HepG2 (cell line): ENCODE measurements around the gene NRGN. TPM values are rescaled to one million over a fixed set of nuclear protein-coding genes. Genes with fewer than 3 reads are reported as not detected.
A peak's percentile ranks its signal among the peaks of the same experiment; 100 is the strongest.

Experiments used
- AGO2 ChIP-seq: fragments of 200-400 bp; formaldehyde crosslinking; optimal IDR thresholded peaks from 2 replicates; pipeline ENCODE3; 2017; ENCODE audit warnings: mild to moderate bottlenecking, low read depth, low read length, moderate library complexity
- BORCS8-MEF2B ChIP-seq: sonication (generic); formaldehyde crosslinking; IDR thresholded peaks from 2 replicates; pipeline ENCODE4 v1.8.0; 2022; ENCODE audit warnings: mild to moderate bottlenecking, missing genetic modification reagents
- CBX2 ChIP-seq, 2 experiments: fragments of 200-600 bp in 1 of 2; sonication (generic); formaldehyde crosslinking in 1 of 2; IDR thresholded peaks; 2 replicates each; pipeline versions ENCODE4 v1.7.0 to v1.8.1; 2018 to 2022; ENCODE audit warnings: low read depth in 2 of 2, low read length in 1 of 2, mild to moderate bottlenecking in 1 of 2, missing genetic modification reagents in 1 of 2
- EED ChIP-seq: sonication (generic); formaldehyde crosslinking; IDR thresholded peaks from 2 replicates; pipeline ENCODE4 v1.5.0; 2020; ENCODE audit warnings: mild to moderate bottlenecking, missing genetic modification reagents
- HDAC1 ChIP-seq: sonication (generic); formaldehyde crosslinking; IDR thresholded peaks from 2 replicates; pipeline ENCODE4 v1.5.1; 2020; ENCODE audit warnings: mild to moderate bottlenecking, missing genetic modification reagents
- HNRNPLL ChIP-seq: fragments of 200-400 bp; formaldehyde crosslinking; IDR thresholded peaks from 2 replicates; pipeline ENCODE4 v1.6.1; 2017; ENCODE audit warnings: mild to moderate bottlenecking, low read depth, low read length; ENCODE audit not compliant: poor library complexity, severe bottlenecking
- HOXA3 ChIP-seq: sonication (generic); formaldehyde crosslinking; IDR thresholded peaks from 2 replicates; pipeline ENCODE4 v1.5.0; 2020; ENCODE audit warnings: missing genetic modification reagents
- POLR2G ChIP-seq: fragments of 200-400 bp; formaldehyde crosslinking; IDR thresholded peaks from 2 replicates; pipeline ENCODE4 v1.6.1; 2018; ENCODE audit warnings: mild to moderate bottlenecking, low read depth, low read length, moderate library complexity
- REL ChIP-seq: sonication (generic); formaldehyde crosslinking; conservative IDR thresholded peaks from 2 replicates; pipeline ENCODE4 v1.8.0; 2022; ENCODE audit warnings: mild to moderate bottlenecking, missing genetic modification reagents, moderate library complexity
- TBL1XR1 ChIP-seq: fragments of 150-350 bp; IDR thresholded peaks from 2 replicates; pipeline ENCODE4 v1.6.1; 2014; ENCODE audit warnings: borderline replicate concordance, low read length; ENCODE audit not compliant: partially characterized antibody
- TBX2 ChIP-seq: sonication (generic); formaldehyde crosslinking; IDR thresholded peaks from 2 replicates; pipeline ENCODE4 v1.5.0; 2020; ENCODE audit warnings: missing genetic modification reagents, mild to moderate bottlenecking, borderline replicate concordance
- XBP1 ChIP-seq: sonication (generic); formaldehyde crosslinking; IDR thresholded peaks from 2 replicates; pipeline ENCODE4 v1.5.0; 2020; ENCODE audit warnings: missing genetic modification reagents
- YEATS4 ChIP-seq: sonication (generic); formaldehyde crosslinking; IDR thresholded peaks from 2 replicates; pipeline ENCODE4 v1.4.0; 2020; ENCODE audit warnings: missing genetic modification reagents, borderline replicate concordance
- ZC3H13 ChIP-seq: sonication (generic); formaldehyde crosslinking; IDR thresholded peaks from 2 replicates; pipeline ENCODE4 v1.8.1; 2023; ENCODE audit warnings: mild to moderate bottlenecking, missing genetic modification reagents, moderate library complexity
- ZFP90 ChIP-seq: sonication (generic); formaldehyde crosslinking; IDR thresholded peaks from 2 replicates; pipeline ENCODE4 v1.8.0; 2022; ENCODE audit warnings: missing genetic modification reagents, mild to moderate bottlenecking, inconsistent platforms, borderline replicate concordance
- ZNF550 ChIP-seq: sonication (generic); formaldehyde crosslinking; IDR thresholded peaks from 2 replicates; pipeline ENCODE4 v1.4.0; 2020; ENCODE audit warnings: mild to moderate bottlenecking, missing genetic modification reagents, borderline replicate concordance
- ZNF598 ChIP-seq: sonication (generic); formaldehyde crosslinking; IDR thresholded peaks from 2 replicates; pipeline ENCODE4 v1.5.1; 2020; ENCODE audit warnings: mild to moderate bottlenecking, missing genetic modification reagents, borderline replicate concordance
- ZNF777 ChIP-seq: sonication (generic); formaldehyde crosslinking; IDR thresholded peaks from 2 replicates; pipeline ENCODE4 v1.4.0; 2020; ENCODE audit warnings: missing genetic modification reagents
- polyA plus RNA-seq, 8 experiments: library from polyadenylated mRNA; depleted of rRNA in 3 of 8; stranded (reverse) in 7 of 8; unstranded in 1 of 8; fragments of >200 nt; fragmentation: Illumina TruSeq in 4 of 8; extraction: Trizol in 4 of 8; gene quantifications; 2 replicates each; pipeline versions ENCODE4 v1.2.1 to v1.2.3, GENCODE V29; 2011 to 2016; ENCODE audit warnings: low read depth in 4 of 8, missing spikeins in 1 of 8, mixed read lengths in 1 of 8; ENCODE audit not compliant: insufficient read depth in 1 of 8
- total RNA-seq, 5 experiments: library from RNA; depleted of rRNA; stranded (reverse); fragments of >200 nt; fragmentation: Illumina TruSeq; extraction: Trizol; gene quantifications; 2 replicates each; pipeline ENCODE4 v1.2.3, GENCODE V29; 2016; ENCODE audit warnings: low read depth in 1 of 5
- TF ChIP-seq, protein P1 (sequence below), 2 experiments: sonication (generic) in 1 of 2; formaldehyde crosslinking in 1 of 2; IDR thresholded peaks; 2 replicates each; pipeline versions ENCODE4 v1.4.0 to v1.6.1; 2018 to 2020; ENCODE audit warnings: missing genetic modification reagents in 2 of 2, borderline replicate concordance in 1 of 2, low read depth in 1 of 2, mild to moderate bottlenecking in 1 of 2, missing biosample characterization in 1 of 2
- TF ChIP-seq, protein P2 (sequence below): sonication (generic); formaldehyde crosslinking; IDR thresholded peaks from 2 replicates; pipeline ENCODE4 v1.8.0; 2022; ENCODE audit warnings: mild to moderate bottlenecking, missing genetic modification reagents, moderate library complexity
- TF ChIP-seq, protein P3 (sequence below): sonication (generic); formaldehyde crosslinking; IDR thresholded peaks from 2 replicates; pipeline ENCODE4 v1.4.0; 2020; ENCODE audit warnings: missing genetic modification reagents
- TF ChIP-seq, protein P4 (sequence below): sonication (generic); formaldehyde crosslinking; IDR thresholded peaks from 2 replicates; pipeline ENCODE4 v1.8.0; 2023; ENCODE audit warnings: mild to moderate bottlenecking, missing genetic modification reagents

The NRGN gene
- total and polyA plus RNA-seq, 2 of the 13 experiments (the other 11 are each of a cell fraction or from before 2014, with no cell fraction given), result 0.22 TPM; not detected in 1

DNA sequence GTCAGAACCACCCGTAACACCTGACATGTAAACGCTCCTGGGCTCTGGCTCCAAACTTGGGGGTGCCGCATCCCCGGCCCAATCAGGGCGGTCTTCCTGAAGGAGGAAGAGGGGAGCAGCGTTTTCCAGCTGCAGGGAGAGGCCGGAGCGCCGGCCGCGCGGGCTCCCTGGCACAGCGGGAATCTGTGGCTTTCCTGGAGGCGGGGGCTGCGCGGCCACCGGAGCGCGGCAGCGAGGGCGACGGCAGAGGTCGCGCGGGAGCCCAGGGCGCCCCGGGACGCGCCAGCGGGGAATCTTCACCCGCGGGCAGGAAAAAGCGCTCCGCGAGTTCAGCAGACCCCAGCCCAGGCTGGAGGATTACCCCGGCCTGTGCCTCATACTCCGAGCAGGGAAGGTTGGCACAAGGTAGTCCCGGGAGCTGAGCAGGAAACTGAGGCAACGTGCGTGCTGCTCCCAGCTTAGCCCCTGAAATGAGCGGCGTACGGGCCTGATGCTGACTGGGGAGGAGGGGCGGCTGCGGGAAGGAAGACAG lies 22.9 kb downstream of the NRGN start (continued):
- TF ChIP-seq, protein P1, sequence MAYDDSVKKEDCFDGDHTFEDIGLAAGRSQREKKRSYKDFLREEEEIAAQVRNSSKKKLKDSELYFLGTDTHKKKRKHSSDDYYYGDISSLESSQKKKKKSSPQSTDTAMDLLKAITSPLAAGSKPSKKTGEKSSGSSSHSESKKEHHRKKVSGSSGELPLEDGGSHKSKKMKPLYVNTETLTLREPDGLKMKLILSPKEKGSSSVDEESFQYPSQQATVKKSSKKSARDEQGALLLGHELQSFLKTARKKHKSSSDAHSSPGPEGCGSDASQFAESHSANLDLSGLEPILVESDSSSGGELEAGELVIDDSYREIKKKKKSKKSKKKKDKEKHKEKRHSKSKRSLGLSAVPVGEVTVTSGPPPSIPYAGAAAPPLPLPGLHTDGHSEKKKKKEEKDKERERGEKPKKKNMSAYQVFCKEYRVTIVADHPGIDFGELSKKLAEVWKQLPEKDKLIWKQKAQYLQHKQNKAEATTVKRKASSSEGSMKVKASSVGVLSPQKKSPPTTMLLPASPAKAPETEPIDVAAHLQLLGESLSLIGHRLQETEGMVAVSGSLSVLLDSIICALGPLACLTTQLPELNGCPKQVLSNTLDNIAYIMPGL (CRISPR knock-in tag; IDR thresholded peaks at IDR 0.05; ENCODE audit: borderline replicate concordance in 1 of 2, low read depth in 1 of 2), result 0 out of 4 replicates have a peak, but pooled peaks of 1 of the 2 experiments have one; percentile 37
- peak; percentile 32; the same call in 1 of the 2 replicates for TF ChIP-seq ZNF550 (CRISPR knock-in tag)
- peak; percentile 93 for TF ChIP-seq AGO2
- TF ChIP-seq HNRNPLL, result peak; percentile 49
- TF ChIP-seq TBL1XR1, result no peak
- peak; percentile 47; the same call in 1 of the 2 replicates for TF ChIP-seq REL (CRISPR knock-in tag)
- peak; percentile 32; the same call in 1 of the 2 replicates for TF ChIP-seq ZNF598
- TF ChIP-seq ZC3H13 (CRISPR knock-in tag), result peak; percentile 86; the same call in 1 of the 2 replicates
- TF ChIP-seq HOXA3 (CRISPR knock-in tag), result no peak
- TF ChIP-seq, protein P2, sequence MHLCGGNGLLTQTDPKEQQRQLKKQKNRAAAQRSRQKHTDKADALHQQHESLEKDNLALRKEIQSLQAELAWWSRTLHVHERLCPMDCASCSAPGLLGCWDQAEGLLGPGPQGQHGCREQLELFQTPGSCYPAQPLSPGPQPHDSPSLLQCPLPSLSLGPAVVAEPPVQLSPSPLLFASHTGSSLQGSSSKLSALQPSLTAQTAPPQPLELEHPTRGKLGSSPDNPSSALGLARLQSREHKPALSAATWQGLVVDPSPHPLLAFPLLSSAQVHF (CRISPR knock-in tag), result peak; percentile 59; the same call in 1 of the 2 replicates
- TF ChIP-seq ZNF777 (CRISPR knock-in tag), result peak; percentile 64; the same call in 1 of the 2 replicates
- 0 out of 2 replicates have a peak, but pooled peaks have one; percentile 26 for TF ChIP-seq EED (CRISPR knock-in tag)
- TF ChIP-seq CBX2 (IDR thresholded peaks at IDR 0.05; ENCODE audit: low read depth, low read length), result no peak
- TF ChIP-seq CBX2 (CRISPR knock-in tag; IDR thresholded peaks at IDR 0.05; ENCODE audit: low read depth), result no peak
- TF ChIP-seq, protein P3, sequence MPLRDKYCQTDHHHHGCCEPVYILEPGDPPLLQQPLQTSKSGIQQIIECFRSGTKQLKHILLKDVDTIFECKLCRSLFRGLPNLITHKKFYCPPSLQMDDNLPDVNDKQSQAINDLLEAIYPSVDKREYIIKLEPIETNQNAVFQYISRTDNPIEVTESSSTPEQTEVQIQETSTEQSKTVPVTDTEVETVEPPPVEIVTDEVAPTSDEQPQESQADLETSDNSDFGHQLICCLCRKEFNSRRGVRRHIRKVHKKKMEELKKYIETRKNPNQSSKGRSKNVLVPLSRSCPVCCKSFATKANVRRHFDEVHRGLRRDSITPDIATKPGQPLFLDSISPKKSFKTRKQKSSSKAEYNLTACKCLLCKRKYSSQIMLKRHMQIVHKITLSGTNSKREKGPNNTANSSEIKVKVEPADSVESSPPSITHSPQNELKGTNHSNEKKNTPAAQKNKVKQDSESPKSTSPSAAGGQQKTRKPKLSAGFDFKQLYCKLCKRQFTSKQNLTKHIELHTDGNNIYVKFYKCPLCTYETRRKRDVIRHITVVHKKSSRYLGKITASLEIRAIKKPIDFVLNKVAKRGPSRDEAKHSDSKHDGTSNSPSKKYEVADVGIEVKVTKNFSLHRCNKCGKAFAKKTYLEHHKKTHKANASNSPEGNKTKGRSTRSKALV, result peak; percentile 58; the same call in 1 of the 2 replicates
- peak; percentile 44; the same call in 1 of the 2 replicates for TF ChIP-seq TBX2
- peak; percentile 53 for TF ChIP-seq POLR2G
- peak; percentile 25; the same call in 1 of the 2 replicates for TF ChIP-seq YEATS4
- TF ChIP-seq ZFP90 (CRISPR knock-in tag), result peak; percentile 18; the same call in 1 of the 2 replicates
- TF ChIP-seq, protein P4, sequence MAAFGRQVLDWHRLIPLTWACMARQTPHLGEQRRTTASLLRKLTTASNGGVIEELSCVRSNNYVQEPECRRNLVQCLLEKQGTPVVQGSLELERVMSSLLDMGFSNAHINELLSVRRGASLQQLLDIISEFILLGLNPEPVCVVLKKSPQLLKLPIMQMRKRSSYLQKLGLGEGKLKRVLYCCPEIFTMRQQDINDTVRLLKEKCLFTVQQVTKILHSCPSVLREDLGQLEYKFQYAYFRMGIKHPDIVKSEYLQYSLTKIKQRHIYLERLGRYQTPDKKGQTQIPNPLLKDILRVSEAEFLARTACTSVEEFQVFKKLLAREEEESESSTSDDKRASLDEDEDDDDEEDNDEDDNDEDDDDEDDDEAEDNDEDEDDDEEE (CRISPR knock-in tag), result 0 out of 2 replicates have a peak, but pooled peaks have one; percentile 24
- no peak for TF ChIP-seq XBP1
- no peak for TF ChIP-seq BORCS8-MEF2B (CRISPR knock-in tag)
- peak; percentile 49; the same call in 1 of the 2 replicates for TF ChIP-seq HDAC1 (CRISPR knock-in tag)
